HG03108 (cell line): ENCODE data around the gene GBP7.
"Not testable (repeated sequence)": the region's sequence is repeated elsewhere in the genome, so short reads cannot be mapped to it uniquely, and the experiment has no call there.

ENCODE experiments used
- ATAC-seq: cut with Tn5 transposase; IDR thresholded peaks from one replicate; pipeline ENCODE4 v1.9.1; 2021; ENCODE audit warnings: moderate library complexity; ENCODE audit not compliant: unreplicated experiment

GBP7 gene

DNA sequence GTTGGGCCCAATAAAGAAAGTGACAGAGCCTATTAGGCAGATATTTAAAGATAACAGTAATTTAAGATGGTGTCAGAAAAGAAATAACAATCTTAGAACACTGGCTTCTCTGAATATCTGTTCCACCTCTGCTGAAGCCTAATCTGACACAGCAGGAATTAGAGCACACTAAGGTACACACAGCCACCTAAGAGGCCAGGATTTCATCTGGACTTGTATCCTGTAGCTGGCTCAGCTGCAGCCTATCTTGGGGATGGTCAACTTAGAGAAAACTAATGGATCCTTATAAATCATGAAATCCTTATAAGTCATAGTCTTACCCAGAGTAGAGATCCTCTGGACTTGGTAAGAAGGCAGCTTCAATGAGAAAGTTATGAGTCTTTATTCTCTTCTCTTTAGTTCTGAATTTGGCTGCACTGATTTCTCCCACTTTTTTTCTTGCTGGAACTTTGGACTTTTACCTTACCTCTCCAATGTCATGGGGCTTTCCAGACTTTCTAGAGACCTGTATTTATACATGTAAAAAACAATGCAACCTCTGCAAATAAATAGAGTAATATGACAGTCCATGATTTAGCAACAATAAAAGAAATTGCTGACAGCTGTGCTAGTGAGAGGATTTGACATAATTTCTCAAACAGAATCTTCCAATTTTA lies at the start of gene GBP7:
GBP7 (minus strand) TSS at position 403 of the 656 bp plus-strand sequence. CDS start 4,068 bp downstream, outside the sequence.
- no peak for ATAC-seq

DNA sequence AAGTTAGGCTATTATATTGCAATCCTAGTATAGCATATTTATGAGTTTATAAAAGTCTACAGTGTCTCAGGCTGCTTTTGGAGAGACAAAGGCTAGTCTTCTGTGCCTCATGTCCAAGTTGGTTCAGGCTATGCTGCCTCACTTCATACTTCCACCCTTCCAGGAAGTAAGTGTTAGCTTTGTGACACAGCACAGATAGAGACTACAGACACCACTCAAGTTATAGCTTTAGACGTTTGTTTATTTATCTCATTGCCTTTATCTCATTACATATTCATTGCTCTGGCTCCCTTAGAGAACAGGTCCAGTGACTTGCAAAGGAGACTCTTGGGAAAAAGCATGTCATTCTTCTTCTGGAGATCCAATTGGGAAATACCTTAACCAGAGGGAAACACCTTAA lies 45.5 kb upstream of the GBP7 start:
- ATAC-seq = no peak

DNA sequence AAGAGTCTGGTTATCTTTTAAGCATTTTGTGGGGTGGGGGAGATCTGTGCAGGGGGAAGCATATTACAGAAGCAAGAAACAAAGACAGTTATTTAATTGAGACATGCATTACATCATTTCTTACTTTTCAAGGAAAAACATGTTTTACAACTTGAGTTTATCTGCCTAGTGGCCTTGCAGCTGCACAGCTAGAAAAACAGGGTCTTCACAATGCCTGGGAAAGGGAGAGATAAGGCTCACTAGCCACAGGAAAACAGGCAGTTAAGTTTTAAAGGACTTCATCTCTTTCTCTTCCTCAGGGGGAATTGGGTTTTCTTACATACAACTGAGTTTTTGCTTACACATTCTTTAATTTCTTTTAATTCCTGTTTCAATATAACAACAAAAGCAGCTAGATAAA lies 44.0 kb upstream of the GBP7 start:
- ATAC-seq = not testable (repeated sequence)

DNA sequence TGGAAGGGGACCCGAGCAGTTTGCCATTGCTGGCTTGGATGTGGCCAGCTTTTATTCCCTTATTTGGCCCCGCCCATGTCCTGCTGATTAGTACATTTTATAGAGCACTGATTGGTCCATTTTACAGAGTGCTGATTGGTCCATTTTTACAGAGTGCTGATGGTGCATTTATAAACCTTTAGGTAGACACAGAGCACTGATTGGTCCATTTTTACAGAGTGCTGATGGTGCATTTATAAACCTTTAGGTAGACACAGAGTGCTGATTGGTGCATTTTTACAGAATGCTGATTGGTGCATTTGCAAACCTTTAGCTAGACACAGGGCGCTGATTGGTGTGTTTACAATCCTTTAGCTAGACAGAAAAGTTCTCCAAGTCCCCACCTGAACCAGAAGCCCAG lies 43.1 kb upstream of the GBP7 start:
- ATAC-seq = not testable (repeated sequence)

- no peak for ATAC-seq
These were observed 37.5 kb upstream of the GBP7 start for GRCh38 chr1:89213347-89213746.

GRCh38 chr1:89211035-89211634 lies 35.3 kb upstream of the GBP7 start:
- ATAC-seq = no peak

DNA sequence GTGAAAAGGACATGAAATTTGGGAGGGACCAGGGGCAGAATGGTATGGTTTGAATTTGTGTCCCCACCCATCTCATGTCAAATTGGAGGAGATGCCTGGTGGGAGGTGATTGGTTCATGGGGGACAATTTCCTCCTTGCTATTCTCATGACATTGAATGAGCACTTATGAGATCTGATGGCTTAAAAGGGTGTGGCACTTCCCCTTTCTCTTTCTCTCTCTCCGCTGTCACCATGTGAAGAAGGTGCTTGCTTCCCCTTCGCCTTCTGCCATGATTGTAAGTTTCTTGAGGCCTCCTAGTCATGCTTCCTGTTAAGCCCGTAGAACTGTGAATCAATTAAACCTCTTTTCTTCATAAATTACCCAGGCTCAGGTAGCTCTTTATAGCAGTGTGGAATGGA lies 30.6 kb upstream of the GBP7 start:
- ATAC-seq = no peak

DNA sequence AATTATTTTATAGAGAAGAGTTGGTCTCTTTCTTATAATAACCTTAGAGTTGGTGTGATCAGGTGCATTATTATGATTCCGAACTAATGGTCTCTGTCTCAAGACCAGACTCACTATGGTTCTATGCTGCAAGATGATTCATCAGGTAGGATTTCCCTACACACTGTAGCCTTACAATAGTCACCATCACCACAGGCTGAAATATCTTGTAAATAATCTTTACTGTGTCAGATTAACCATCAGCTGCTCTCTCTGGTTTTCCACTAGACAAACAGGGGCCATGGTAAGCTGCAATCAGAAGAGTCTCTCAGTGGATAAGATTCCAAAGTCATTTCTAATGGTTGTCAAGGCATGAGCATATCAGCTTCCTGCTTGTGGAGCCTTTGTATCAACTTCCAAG lies 27.4 kb upstream of the GBP7 start:
- no peak for ATAC-seq

DNA sequence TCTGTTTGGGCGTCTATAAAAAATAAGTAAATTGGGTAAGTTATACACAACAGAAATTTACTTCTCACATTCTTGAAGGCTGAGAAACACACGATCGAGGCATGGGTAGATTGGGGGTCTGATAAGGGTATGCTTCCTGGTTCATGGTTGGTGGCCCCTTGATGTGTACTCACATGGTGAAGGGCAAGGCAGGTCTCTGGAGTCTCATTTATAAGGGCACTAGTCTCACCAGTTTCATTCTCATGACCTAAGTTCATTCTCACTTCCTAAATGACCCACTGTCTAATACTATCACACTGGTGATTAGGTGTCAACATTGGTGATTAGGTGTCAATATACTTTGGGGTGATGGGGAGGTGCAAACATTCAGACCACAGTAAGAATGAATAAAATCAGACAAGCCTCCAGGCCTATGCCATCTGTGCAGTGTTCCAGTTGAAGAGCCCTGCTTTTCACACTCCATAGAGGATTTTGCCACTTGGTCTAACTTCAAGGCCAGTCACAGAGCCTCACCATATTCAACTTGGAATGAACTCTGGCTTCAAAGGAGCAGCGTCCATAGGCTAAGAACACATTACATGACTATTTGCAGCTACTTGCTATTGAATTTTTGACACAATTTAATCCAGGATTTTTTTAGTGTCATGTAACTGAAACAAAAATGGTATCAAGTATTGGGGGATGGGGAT lies 25.4 kb upstream of the GBP7 start:
- peak; percentile 65 for ATAC-seq

- no peak for ATAC-seq
These were observed 24.9 kb upstream of the GBP7 start for GRCh38 chr1:89200663-89201062.

GRCh38 chr1:89199525-89200031 lies 23.8 kb upstream of the GBP7 start:
- ATAC-seq = no peak

DNA sequence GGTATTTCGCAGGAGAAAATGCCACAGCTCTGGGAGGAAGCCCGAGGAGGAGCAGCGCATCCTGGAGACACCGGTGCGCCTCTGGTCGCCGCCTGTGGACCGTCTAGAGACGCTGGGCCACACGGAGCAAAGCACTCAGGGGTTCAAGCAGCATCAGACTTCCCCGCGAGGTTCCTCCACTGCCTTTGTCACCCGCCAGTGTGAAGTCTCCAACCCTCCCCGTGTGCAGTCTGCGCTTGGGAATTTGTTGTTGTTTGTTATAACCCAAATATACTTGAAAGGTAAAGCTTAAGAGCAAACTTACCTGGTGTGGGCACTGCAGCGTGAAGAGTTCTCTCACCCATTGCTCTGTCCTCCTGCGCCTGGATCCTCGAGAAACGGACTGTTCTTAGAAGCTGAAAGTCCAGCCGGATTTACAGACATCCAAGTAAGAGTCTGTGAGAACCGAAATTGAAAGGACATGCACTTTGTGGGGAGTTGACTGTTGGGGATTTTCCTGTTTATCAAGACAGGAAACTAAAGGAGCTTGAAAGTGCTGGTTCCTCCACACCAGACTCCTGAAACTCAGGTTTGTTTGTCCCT lies 22.8 kb upstream of the GBP7 start, which contains the start of gene GBP4:
GBP4 (minus strand) TSS at position 452 of the 582 bp plus-strand sequence; CDS start at position 344, 108 bp downstream.
- peak; percentile 48 for ATAC-seq

- ATAC-seq = no peak
These were observed 22.3 kb upstream of the GBP7 start for GRCh38 chr1:89198081-89198480.

DNA sequence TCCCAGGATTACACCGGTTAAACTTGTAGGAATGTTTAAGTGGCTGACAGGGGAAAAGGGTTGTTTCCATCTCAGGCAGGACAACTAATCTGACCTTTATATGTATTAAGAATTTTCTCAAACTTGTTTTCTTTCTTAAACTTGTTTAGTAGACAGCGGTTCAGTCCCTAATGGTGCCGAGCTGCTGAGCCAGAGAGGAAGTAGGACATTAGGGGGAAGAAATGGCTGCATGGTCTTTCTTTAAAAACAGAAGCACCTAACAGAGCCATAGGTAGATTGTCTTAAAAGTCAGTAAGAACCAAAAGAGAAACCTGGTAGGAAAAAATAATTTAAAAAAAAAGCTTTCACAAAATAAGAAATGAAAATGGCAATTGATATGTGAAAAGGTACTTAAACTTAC lies 19.7 kb upstream of the GBP7 start:
- no peak for ATAC-seq

DNA sequence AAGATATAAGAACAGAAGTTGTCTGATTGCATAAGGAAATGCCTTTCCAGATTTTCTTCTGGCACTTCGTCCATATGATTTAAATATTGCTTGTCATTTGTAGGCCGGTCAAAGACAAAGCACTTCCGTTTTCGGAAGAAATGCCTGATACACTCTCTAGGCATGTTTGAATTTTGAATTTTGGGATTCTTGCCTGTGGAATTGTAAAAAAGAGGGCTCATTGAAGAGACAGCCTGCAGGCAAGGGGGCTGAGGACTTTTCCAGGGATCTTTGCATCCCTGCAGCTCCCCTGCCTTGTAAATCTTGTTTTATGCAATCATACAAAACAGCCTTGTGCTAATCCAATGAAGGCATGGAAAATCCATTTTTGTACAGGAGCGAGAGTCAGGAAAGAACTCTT lies 15.5 kb upstream of the GBP7 start:
- no peak for ATAC-seq

GRCh38 chr1:89190017-89190416 lies 14.2 kb upstream of the GBP7 start:
- no peak for ATAC-seq

- no peak for ATAC-seq
These were observed 3.5 kb upstream of the GBP7 start for GRCh38 chr1:89179343-89179742.

DNA sequence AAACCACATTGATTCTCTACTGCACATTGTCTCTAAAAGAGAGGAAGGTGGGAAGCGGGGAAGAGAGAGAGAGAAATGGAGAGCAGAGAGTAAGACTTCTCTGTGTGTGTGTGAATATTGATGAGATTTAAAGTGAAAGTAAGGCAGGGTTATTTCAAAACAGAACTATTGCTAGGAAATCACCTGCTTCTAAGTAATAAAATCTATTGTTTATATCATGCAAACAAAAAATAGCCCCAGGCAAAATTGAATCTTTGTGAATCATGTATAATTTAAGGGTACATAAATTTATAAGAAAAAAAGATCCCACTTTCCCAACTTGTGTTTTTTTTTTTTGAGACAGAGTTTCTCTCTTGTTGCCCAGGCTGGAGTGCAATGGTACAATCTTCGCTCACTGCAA lies 1.2 kb upstream of the GBP7 start:
- no peak for ATAC-seq

- ATAC-seq = no peak
These were observed 1.3 kb downstream of the GBP7 start for GRCh38 chr1:89174491-89174890.

DNA sequence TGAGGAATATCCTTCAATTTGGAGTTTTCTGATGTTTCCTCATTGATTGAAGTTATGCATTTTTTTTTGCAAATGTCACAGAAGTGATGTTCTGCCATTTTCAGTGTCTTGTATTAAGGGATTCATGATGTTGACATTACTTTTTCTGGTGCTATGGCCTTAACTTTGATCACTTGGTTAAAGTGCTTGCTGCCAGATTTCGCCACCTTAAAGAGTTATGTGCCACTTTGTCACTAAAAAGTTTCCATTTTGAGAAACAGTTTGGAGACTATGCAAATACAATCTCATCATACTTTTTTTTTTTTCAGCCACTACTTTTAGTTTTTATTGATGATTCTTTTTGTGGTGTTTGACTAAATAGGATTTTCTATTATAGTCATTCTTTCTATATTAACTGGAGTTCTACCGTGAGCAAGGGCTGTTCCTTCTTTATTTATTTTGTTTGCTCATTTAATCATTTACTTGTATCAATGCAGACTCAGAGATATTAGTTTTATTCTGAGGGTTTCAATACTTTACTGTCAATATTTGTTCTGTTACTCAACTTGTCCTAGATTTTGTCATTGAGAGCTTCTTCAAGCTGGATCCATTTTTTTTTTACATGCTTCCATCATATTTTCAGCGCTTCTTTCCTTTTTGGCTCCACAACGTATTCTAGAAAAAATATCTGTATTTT lies 3.2 kb downstream of the GBP7 start:
- no peak for ATAC-seq

GRCh38 chr1:89171067-89171438 lies 4.8 kb downstream of the GBP7 start:
- no peak for ATAC-seq
